Type B pancreatic cell (in vitro differentiated cells): ENCODE data around the gene GCSAML. TPM values are rescaled to one million over a fixed set of nuclear protein-coding genes. Genes with fewer than 3 reads are reported as not detected.
"Not testable (repeated sequence)": the region's sequence is repeated elsewhere in the genome, so short reads cannot be mapped to it uniquely, and the experiment has no call there.

Experiments used
- DNase-seq: peaks from one replicate; pipeline ENCODE4 v3.0.0; 2021; ENCODE audit warnings: mixed read lengths; ENCODE audit not compliant: unreplicated experiment; ENCODE audit errors: extremely low spot score
- H3K27ac Mint-ChIP-seq: 2 replicates; pipeline ENCODE4 v1.8.0; 2021; ENCODE audit warnings: mild to moderate bottlenecking, mixed read lengths
- H3K27me3 Mint-ChIP-seq: 2 replicates; pipeline ENCODE4 v1.8.0; 2021; ENCODE audit warnings: mixed read lengths
- H3K36me3 Mint-ChIP-seq: 2 replicates; pipeline ENCODE4 v1.8.0; 2021; ENCODE audit warnings: mixed read lengths
- H3K4me1 Mint-ChIP-seq: one replicate; pipeline ENCODE4 v1.8.0; 2021; ENCODE audit warnings: mixed read lengths; ENCODE audit not compliant: unreplicated experiment
- H3K4me3 Mint-ChIP-seq: 2 replicates; pipeline ENCODE4 v1.8.0; 2021; ENCODE audit warnings: mild to moderate bottlenecking, mixed read lengths
- H3K9me3 Mint-ChIP-seq: 2 replicates; pipeline ENCODE4 v1.8.0; 2021; ENCODE audit warnings: mixed read lengths
- long read RNA-seq: library from polyadenylated mRNA; unstranded; transcript quantifications from one replicate; pipeline ENCODE4 v2.0.0, GENCODE V29; 2020
- total RNA-seq: library from RNA; stranded (reverse); gene quantifications from 2 replicates; pipeline ENCODE4 v1.2.1, GENCODE V29; 2021; ENCODE audit warnings: low replicate concordance
- TF ChIP-seq, protein P1 (sequence below): fragments of 200-600 bp; sonication (generic); conservative IDR thresholded peaks from 2 replicates; pipeline ENCODE4 v1.5.0; 2021; ENCODE audit warnings: antibody characterized with exemption, mild to moderate bottlenecking

Gene GCSAML
- not detected in 2 replicates for total RNA-seq
- long read RNA-seq = 0 reads

DNA sequence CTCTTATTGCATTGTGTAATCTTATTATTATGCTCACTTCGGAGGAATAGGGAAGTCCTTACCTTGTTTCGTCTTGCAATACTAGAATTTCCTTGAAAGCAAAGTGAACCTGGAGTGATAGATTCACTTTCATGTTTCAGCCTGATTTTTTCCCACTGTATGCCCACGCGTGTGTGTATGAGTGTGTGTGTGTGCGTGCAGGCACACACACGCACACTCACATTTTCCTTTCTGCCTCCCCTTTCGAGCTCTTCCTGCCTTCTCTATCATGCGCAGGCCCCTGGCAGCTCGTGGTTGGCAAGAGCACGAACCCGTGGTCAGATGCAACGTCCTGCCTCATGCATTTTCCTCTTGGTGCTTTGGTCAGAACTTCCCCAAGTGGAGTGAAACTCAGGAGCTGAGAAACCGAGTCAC lies at the start of gene GCSAML:
Gene GCSAML (plus strand): TSS at position 366 of the 414 bp plus-strand sequence. CDS start 58 bp downstream, outside the sequence.
- no peak for DNase-seq
- H3K27me3 Mint-ChIP-seq = no peaks in the 10 kb centered on the region
- H3K27ac Mint-ChIP-seq = no peak within 1 kb of the TSS

DNA sequence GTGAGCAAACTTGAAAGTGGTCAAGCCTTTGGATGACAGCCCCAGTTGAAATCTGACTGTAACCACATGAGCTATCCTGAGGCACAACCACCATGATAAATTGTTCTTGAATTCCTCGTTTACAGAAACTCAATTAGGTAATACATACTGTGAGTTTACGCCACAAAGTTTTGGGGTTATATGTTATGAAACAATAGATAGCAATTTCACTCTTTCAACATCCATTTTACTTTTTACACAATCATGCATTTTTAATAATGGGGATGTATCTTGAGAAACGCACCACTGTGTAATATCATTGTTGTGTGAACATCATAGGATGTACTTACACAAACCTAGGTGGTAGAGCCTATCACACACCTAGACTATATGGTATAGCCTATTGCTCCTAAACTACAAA lies 48.1 kb upstream of the GCSAML start:
- Mint-ChIP-seq H3K4me1 (no peaks in the 10 kb centered on the region), H3K36me3 (no peaks in the 10 kb centered on the region), H3K27ac (no peak overlapping the region), H3K27me3 (no peaks in the 10 kb centered on the region), H3K4me3 (no peak overlapping the region), H3K9me3 (no peaks in the 10 kb centered on the region)
- TF ChIP-seq, protein P1, sequence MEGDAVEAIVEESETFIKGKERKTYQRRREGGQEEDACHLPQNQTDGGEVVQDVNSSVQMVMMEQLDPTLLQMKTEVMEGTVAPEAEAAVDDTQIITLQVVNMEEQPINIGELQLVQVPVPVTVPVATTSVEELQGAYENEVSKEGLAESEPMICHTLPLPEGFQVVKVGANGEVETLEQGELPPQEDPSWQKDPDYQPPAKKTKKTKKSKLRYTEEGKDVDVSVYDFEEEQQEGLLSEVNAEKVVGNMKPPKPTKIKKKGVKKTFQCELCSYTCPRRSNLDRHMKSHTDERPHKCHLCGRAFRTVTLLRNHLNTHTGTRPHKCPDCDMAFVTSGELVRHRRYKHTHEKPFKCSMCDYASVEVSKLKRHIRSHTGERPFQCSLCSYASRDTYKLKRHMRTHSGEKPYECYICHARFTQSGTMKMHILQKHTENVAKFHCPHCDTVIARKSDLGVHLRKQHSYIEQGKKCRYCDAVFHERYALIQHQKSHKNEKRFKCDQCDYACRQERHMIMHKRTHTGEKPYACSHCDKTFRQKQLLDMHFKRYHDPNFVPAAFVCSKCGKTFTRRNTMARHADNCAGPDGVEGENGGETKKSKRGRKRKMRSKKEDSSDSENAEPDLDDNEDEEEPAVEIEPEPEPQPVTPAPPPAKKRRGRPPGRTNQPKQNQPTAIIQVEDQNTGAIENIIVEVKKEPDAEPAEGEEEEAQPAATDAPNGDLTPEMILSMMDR = no peak
- DNase-seq = no peak

More for the DNA sequence above, at the start of gene GCSAML:
- Mint-ChIP-seq H3K36me3 (no peaks in the 10 kb centered on the region), H3K4me1 (no peaks in the 10 kb centered on the region), H3K9me3 (no peaks in the 10 kb centered on the region), H3K4me3 (no peak within 1 kb of the TSS)
- TF ChIP-seq, protein P1 = no peak

DNA sequence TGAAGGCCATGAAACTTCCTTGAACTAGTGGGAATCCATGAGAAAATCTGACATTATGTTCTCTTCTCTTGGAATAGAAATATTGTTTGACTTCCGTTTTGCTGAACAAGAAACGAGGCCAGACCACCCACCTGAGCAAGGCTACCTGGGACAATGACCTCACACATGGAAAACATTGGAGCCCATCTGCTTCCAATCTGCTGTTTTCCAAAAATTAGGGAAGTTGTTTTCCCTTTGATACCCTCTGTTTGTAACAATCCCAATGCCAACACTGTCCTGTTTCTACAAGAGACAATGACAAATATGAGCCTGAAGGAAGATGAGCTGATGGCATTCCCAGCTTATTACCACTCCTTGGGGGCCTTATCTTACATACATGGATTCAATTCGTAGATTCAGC lies 42.1 kb upstream of the GCSAML start:
- TF ChIP-seq, protein P1 = no peak
- H3K27me3 Mint-ChIP-seq = no peaks in the 10 kb centered on the region
- H3K9me3 Mint-ChIP-seq = no peaks in the 10 kb centered on the region
- H3K4me3 Mint-ChIP-seq = no peak overlapping the region
- H3K27ac Mint-ChIP-seq = no peak overlapping the region
- no peaks in the 10 kb centered on the region for H3K36me3 Mint-ChIP-seq
- no peak for DNase-seq
- H3K4me1 Mint-ChIP-seq = no peaks in the 10 kb centered on the region

DNA sequence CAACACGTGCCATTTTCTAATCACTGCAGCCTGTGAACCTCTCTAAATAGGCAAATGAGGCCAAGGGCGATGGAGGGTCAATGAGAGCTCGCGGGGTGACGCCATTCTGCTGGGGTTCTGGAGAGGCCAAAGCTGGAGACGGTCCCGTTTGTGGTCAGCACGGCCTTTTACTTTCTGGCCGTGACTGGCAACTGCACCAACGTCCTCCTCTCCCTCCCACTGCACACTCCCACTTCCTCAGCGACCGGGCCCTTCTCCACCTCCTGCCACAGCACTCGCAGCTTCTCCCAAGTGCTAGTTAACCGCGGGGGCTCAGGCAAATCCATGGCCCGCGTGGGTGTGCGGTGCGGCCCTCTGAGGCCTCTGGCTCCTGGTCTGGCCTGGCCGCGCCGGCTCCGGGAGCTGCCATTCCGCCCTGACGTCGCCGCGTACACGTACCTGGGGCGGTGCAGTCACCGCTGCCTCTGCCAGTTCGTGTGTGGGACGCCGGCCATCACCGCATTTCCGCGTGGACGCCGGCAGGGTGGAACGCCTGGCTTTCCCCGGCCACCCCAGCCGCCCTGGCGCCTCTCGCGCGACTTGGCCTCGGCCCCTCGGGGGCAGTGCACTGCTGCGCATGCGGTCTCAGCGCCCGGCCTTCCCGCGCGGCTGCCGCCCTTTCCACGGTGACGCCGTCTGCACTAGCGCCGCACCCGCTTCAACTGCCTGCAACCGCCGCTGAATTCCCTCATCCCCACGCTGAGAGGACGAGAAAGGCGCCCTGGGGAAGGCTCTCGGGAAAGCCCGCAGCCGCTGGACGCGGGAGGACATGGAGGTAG lies 30.9 kb upstream of the GCSAML start:
- Mint-ChIP-seq H3K4me3 (no peak overlapping the region), H3K27me3 (no peaks in the 10 kb centered on the region), H3K4me1 (no peaks in the 10 kb centered on the region), H3K27ac (no peak overlapping the region), H3K36me3 (no peaks in the 10 kb centered on the region), H3K9me3 (peaks cover 5% of the 10 kb centered on the region)
- no peak for DNase-seq
- TF ChIP-seq, protein P1 = no peak

DNA sequence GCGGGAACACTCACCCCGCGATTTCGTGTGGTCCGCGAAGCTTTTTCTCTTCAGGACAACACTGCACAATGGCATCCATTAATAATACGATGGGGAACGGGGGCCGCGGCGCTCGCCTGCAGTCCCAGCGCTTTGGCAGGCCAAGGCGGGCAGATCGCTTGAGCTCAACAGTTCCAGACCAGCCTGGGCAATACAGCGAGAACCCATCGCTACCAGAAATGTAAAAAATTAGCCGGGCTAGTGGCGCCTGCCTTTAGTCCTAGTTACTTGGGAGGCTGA lies 30.4 kb upstream of the GCSAML start:
- Mint-ChIP-seq H3K4me1 (no peaks in the 10 kb centered on the region), H3K4me3 (no peak overlapping the region), H3K36me3 (no peaks in the 10 kb centered on the region), H3K9me3 (peaks cover 5% of the 10 kb centered on the region), H3K27ac (no peak overlapping the region), H3K27me3 (no peaks in the 10 kb centered on the region)
- TF ChIP-seq, protein P1 = no peak
- no peak for DNase-seq

DNA sequence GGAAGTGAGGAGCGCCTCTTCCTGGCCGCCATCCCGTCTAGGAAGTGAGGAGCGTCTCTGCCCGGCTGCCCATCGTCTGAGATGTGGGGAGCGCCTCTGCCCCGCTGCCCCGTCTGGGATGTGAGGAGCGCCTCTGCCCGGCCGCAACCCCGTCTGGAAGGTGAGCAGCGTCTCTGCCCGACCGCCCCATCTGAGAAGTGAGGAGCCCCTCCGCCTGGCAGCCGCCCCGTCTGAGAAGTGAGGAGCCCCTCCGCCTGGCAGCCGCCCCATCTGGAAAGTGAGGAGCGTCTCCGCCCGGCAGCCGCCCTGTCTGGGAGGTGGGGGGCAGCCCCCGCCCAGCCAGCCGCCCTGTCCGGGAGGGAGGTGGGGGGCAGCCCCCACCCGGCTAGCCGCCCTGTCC lies 27.0 kb upstream of the GCSAML start:
- not testable (repeated sequence) for H3K9me3 Mint-ChIP-seq, H3K4me3 Mint-ChIP-seq, H3K4me1 Mint-ChIP-seq, DNase-seq, H3K36me3 Mint-ChIP-seq, H3K27ac Mint-ChIP-seq, H3K27me3 Mint-ChIP-seq
